ENCODE data around the gene ZNF213. TPM values are rescaled to one million over a fixed set of nuclear protein-coding genes. Genes with fewer than 3 reads are reported as not detected.

ZNF213 gene
- total RNA-seq, 4 donors from 2014 or later: 0.77 to 101 (median 11.1) TPM

GRCh38 chr16:3170440-3171180 lies 35.8 kb downstream of the ZNF213 start:
- Histone ChIP-seq H3K27me3 (peaks cover 27 to 64% of the 10 kb centered on the region in 2 donors), H3K4me1 (peaks cover 0 to 8% of the 10 kb centered on the region in 2 donors), H3K9me3 (no peaks in the 10 kb centered on the region), H3K27ac (no peak overlapping the region), H3K36me3 (no peaks in the 10 kb centered on the region), H3K4me3 (no peak overlapping the region)
- DNase-seq: no peak
- intact Hi-C loops (cut with DNase I; ENCODE audit: low total_unique reads): no loop called here
- TF ChIP-seq CTCF (IDR thresholded peaks at IDR 0.05) (no peak), POLR2A (IDR thresholded peaks at IDR 0.05) (no peak)

GRCh38 chr16:3171181-3171854 lies 36.5 kb downstream of the ZNF213 start:
- peaks cover 27 to 70% of the 10 kb centered on the region in 2 donors for H3K27me3 ChIP-seq

GRCh38 chr16:3171855-3172593 lies 37.2 kb downstream of the ZNF213 start:
- H3K9me3 ChIP-seq: no peaks in the 10 kb centered on the region
- no peak overlapping the region for H3K4me3 ChIP-seq
- no peak overlapping the region for H3K27ac ChIP-seq
- TF ChIP-seq POLR2A (IDR thresholded peaks at IDR 0.05) (no peak), CTCF (IDR thresholded peaks at IDR 0.05) (no peak)
- DNase-seq: no peak
- intact Hi-C loops (cut with DNase I; ENCODE audit: low total_unique reads): no loop called here
- H3K4me1 ChIP-seq: peaks cover 0 to 8% of the 10 kb centered on the region in 2 donors
- H3K27me3 ChIP-seq: peaks cover 27 to 74% of the 10 kb centered on the region in 2 donors
- H3K36me3 ChIP-seq: no peaks in the 10 kb centered on the region

More at GRCh38 chr16:3171181-3171854, 36.5 kb downstream of the ZNF213 start:
- Histone ChIP-seq H3K4me3 (no peak overlapping the region), H3K27ac (no peak overlapping the region), H3K9me3 (no peaks in the 10 kb centered on the region), H3K36me3 (no peaks in the 10 kb centered on the region), H3K4me1 (peaks cover 0 to 8% of the 10 kb centered on the region in 2 donors)
- no peak for DNase-seq
- TF ChIP-seq POLR2A (IDR thresholded peaks at IDR 0.05) (no peak), CTCF (IDR thresholded peaks at IDR 0.05) (no peak)
- intact Hi-C loops (cut with DNase I; ENCODE audit: low total_unique reads): no loop called here

GRCh38 chr16:3173892-3174617 lies 39.2 kb downstream of the ZNF213 start:
- Histone ChIP-seq H3K27me3 (peaks cover 27 to 72% of the 10 kb centered on the region in 2 donors), H3K36me3 (no peaks in the 10 kb centered on the region), H3K4me3 (no peak overlapping the region), H3K4me1 (peaks cover 0 to 8% of the 10 kb centered on the region in 2 donors), H3K27ac (no peak overlapping the region), H3K9me3 (no peaks in the 10 kb centered on the region)
- no peak for TF ChIP-seq CTCF (IDR thresholded peaks at IDR 0.05)
- TF ChIP-seq POLR2A (IDR thresholded peaks at IDR 0.05): no peak
- no peak for DNase-seq
- intact Hi-C loops (cut with DNase I; ENCODE audit: low total_unique reads): no loop called here
